Liver (tissue), 3 donors: Measurements from ENCODE around the gene DOCK1.

Experiments used
- CTCF ChIP-seq: fragments of 150-350 bp; IDR thresholded peaks from 2 replicates; pipeline ENCODE4 v1.5.1; 2017; ENCODE audit warnings: improper control_type of control experiment, low read depth, low read length; ENCODE audit not compliant: missing input control
- FOXA1 ChIP-seq: IDR thresholded peaks from 2 replicates; pipeline ENCODE4 v1.6.1; 2016; ENCODE audit warnings: antibody characterized with exemption
- GABPA ChIP-seq, 2 donors: IDR thresholded peaks in 1 of 2; conservative IDR thresholded peaks in 1 of 2; 2 replicates each; pipeline ENCODE4 v1.6.1; 2016; ENCODE audit warnings: antibody characterized with exemption in 2 of 2, mild to moderate bottlenecking in 1 of 2, moderate library complexity in 1 of 2
- MAX ChIP-seq: IDR thresholded peaks from 2 replicates; pipeline ENCODE4 v1.6.1; 2016; ENCODE audit warnings: antibody characterized with exemption
- SP1 ChIP-seq: IDR thresholded peaks from 2 replicates; pipeline ENCODE4 v1.6.1; 2018; ENCODE audit warnings: antibody characterized with exemption, mild to moderate bottlenecking
- TAF1 ChIP-seq: conservative IDR thresholded peaks from 2 replicates; pipeline ENCODE4 v1.6.1; 2016; ENCODE audit warnings: antibody characterized with exemption, mild to moderate bottlenecking
- donor health status: healthy.
- donor health status: healthy.

DNA sequence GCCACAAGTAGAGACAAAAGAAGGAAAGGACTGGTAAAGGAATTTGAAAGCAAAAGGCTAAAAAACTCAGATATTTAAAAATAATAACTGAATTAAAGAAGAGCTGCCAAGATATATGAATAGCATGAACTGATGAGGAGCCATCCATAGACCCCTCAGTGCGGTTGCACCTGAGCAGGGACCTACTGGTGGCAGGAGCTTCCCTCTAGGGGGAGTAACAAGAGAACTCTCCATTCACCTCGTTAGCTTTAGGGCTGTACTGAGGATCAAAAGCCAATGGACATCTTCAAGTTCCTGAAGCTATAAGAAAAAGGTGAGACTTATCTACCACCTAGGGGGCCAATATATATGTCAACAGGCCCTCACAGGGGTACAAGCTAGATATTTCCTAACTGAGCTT lies 27.8 kb upstream of the DOCK1 start:
- TF ChIP-seq GABPA (IDR thresholded peaks at IDR 0.05 in 1 of 2, conservative IDR thresholded peaks at IDR 0.05 in 1 of 2) (no peak), CTCF (no peak), TAF1 (no peak), MAX (no peak), FOXA1 (no peak), SP1 (no peak)
